ENCODE results near the gene PCTP.

The PCTP gene

DNA sequence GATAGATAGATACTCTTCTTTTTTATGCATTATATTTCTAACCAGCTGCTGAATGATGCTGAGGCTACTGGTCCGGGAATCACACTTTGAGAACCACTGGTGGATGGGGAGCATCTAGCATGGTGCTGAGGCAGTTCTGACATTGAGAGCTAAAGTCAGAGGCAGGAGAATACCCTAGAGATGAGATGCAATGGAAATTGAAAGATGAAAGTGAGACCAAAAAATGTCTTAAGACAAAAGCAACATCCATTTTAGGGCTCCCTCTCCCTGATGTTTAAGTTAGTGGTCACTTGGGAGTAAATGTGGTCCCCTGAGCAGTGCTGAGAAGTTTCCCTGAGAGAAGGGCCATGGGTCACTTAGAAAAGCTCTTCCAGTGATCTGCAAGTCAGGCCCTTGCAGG lies 6.8 kb downstream of the PCTP start:
- no peak for DNase-seq (ENCODE audit: low read depth)

DNA sequence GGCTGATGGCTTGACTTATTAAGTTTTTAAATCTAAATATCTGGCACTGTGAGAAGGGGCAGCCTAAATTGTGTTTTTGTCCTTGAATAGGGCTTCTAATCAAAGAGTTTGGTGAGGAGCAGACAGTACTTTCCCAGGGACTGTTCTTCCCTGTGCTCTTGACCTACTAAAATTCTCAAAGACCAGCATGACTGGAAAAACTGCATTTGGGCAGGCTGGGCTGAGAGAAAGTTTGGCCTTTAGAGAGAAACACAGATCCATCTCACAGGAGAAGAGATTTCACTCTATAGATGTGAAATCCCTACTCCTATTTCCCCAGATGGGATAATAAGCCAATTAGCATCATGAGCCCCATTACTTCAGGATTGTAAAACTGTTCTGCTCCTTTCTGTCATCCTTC lies 7.3 kb downstream of the PCTP start:
- DNase-seq (ENCODE audit: low read depth), result no peak

DNA sequence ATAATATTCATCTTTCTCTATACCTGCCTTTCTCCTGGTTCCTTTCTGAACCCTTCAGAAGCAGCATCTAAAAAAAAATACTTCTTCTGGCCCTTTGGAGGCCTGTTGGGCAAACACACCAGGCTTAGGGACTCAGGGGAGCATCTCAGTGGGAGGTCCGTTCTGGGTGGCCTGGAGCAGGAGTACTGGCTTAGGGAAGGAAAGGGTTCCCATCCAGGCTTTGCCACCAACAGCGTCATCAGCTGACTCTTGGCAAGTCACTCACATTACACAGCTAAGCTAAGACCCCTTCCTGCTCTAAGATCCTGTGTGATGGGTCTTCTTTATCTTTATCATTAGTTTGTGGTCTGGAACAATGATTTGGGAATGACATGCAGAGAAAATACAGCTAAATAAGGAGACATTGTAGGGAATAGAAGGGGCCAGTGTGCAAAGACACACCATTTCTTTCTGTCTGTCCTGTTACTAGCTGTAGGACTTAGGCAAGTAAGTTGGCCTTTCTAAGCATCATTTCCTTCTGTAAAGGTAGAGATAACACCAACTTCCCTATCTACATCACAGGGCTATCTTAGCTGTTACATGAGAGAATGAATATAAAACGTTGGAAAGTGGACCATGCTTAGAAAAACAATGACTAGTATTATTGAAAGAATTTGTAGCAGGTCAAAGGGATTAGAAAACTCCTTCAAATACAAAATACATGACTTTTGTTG lies 9.9 kb downstream of the PCTP start:
- no peak for DNase-seq (ENCODE audit: low read depth)

DNA sequence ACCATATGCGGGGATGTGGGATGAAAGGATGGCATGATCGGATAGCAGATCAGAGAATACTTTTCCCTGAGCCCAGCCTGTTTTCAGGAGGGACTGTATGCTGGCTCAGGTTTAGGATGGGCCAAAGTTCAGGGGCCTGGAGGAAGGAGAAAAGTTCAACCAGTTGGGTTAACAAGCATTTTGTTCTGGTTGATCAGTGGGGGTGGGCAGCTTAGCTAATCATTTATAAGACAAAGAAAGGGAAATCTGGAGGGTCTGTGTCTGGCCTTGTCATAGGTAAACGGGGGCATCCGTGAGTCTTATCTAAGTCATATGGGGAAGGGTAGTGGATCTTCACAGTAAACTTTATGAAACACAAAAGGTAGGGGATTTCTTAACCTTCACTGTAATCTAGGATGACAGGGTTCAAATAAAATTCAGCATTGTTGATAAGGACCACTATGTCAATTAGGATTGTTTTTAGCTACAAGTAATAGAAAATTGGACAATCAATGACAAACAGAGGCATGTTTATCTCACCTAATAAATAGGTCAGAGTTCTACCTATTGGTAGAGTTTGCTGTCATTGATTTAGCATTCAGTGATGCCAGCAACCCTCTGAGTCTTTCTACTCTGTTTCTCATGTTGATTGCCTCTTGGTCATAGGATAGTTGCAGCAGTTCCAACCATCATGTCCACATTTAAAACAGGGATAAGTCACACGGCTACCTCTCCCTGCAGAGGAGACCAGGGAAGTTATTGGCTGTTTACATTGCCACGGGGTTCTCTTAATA lies 11.4 kb downstream of the PCTP start:
- DNase-seq (ENCODE audit: low read depth), result no peak

DNA sequence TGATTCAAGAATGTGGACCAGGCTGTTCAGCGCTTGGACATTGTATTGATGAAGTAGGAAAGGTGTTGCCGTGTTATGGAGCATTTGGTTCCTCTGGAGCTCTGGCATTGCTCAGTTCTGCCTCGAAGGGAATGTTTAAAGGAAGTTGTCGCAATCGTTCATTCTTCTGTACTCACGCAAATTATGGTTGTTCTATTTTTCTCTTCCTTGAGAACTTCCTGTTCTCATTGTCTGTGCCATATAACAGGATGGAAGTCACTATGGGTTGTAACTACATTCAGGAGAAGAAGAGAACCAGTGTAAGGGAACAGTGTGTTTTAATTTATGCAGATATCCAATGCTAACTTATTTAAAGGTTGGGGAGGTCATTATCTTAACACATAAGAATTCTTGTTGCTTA lies 13.0 kb downstream of the PCTP start:
- no peak for DNase-seq (ENCODE audit: low read depth)

DNA sequence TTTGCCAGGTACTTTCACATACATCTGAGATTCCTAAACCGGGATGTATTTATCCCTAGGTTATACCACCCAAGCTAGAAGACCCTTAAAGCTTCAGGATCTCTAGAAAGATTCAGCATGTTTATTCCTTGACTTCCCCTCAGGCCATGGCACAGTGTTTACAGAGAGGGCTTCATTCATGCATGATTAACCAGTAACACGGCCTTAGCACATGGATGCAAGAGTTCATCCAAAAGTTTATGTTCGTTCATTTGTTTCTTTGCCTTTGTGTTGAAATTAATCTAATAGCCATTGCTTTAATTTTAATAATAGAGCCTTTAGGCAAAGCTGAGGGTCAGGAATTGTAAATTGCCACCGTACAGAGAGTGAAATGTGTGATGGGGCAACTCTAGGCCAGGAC lies 13.8 kb downstream of the PCTP start:
- no peak for DNase-seq (ENCODE audit: low read depth)

DNA sequence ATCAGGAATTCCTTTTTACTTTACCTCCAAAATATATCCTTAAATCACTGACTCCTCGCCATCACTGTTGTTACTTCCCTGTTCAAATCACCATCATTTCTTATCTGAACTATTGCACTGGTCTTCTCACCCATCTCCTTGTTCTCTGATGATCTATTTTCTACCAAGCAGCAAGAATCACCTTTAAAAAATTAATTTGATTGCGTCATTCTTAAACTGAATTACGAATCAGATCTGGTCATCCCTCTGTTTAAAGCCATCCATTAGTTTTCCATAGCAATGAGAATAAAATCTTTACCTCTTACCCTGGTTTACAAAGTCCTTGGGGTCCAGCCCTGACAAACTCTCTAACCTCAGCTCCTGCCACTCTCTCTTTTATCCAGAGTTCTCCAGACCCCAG lies 14.6 kb downstream of the PCTP start:
- no peak for DNase-seq (ENCODE audit: low read depth)

DNA sequence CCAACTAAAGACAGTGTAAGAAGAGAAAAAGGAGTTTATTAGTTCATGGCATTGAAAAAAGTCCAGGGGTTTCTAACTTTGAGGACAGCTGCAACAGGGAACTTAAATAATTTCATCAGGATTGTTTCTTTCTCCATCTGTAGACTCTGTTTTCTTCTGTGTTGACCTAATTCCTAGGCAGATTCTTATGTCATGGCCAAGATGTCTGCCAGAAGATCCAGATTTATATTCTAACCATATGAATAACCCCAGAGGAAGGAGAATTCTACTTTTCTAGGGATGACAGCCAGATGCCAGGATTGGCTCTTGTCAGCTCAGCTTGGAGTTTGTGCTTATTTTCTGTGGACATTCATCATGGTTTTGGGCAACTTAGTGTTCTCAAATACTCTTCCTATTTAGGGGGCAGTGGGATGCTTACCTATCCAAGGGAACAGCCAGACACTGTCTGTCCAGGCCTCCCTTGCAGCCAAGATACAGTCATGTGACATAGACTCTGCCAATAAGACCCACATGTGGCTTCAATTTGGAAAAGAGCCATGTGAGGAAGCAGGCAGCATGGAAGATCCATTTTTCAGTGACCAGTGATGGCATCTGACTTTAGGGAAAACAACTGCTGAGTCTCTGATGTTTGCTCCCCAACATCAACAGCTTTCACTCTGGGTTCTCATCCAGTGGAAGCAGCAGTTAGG lies 18.2 kb downstream of the PCTP start:
- DNase-seq (ENCODE audit: low read depth), result no peak

DNA sequence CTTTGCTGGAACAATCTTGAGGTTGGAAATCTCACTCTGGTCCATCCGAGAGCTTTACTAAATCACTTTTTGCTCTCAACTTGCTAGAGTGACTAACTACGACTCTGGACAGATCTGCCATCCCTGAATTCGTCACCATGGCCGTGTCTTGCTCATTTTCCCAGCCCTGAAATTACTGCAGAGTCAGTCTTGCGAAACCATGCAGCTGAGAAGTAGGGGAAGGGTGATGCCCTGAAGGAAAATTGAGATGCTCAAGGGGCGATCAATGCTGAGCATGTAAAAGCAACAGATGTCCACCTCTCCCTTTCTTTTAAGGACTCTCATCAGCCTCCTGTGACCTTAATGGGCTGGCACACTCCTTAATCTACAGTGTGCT lies 18.8 kb downstream of the PCTP start:
- no peak for DNase-seq (ENCODE audit: low read depth)

DNA sequence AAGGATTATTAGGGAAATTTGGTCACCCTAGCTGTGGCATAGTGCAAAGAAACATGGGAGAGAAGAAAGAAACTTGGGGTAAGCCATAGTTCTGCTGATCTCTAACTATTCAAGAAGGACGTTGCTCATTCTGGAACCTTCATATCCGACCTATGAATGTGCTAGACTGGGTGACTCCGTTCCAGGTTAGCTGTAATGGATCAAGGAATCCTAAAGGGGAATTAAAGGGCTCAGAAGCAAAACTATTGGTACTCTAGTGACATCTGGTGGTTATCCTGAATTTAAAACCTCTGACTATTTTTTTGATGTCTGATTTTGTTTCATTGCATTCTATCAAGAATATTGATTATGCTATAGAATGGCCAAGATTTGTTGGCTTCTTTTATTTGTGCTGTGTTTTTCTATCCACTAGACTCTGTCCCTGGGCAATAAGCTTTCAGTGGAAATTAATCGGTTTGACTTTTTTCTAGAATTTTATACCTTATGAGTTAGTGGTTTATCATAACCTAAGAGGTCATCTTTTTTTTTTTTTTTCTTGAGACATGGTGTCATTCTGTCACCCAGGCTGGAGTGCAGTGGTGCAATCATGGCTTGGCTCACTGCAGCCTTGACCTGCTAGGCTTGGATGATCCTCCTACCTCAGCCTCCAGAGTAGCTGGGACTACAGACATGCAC lies 19.5 kb downstream of the PCTP start:
- DNase-seq (ENCODE audit: low read depth), result no peak

DNA sequence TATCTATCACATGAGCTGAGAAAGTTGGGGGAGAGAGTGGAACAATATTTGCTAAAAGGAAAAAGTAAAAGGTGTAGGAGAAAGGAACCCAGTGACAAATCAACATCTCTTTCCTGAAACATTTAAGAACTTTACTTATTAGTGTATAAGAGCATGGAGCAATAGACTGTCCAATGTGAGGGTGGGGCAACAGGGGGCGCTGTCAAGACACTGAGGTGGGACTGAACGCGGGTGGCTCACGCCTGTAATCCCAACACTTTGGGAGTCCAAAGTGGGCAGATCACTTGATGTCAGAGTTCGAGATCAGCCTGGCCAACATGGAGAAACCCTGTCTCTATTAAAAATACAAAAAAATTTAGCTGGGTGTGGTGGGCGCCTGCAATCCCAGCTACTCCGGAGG lies 21.2 kb downstream of the PCTP start:
- no peak for DNase-seq (ENCODE audit: low read depth)

DNA sequence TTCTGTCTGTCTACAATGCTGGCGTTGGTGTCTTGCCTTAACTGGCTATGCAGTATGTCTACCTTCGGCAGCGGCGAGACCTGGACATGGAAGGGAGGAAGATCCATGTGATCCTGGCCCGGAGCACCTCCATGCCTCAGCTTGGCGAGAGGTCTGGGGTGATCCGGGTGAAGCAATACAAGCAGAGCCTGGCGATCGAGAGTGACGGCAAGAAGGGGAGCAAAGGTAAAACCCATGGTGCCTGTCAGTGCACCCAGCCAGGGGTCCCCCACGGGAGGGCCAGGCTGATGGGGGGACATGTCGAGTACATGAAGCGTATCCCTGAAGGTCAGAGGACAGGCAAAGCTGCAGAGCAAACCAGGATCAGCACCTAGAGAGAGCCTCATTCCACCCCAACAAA lies 22.8 kb downstream of the PCTP start:
- no peak for DNase-seq (ENCODE audit: low read depth)

DNA sequence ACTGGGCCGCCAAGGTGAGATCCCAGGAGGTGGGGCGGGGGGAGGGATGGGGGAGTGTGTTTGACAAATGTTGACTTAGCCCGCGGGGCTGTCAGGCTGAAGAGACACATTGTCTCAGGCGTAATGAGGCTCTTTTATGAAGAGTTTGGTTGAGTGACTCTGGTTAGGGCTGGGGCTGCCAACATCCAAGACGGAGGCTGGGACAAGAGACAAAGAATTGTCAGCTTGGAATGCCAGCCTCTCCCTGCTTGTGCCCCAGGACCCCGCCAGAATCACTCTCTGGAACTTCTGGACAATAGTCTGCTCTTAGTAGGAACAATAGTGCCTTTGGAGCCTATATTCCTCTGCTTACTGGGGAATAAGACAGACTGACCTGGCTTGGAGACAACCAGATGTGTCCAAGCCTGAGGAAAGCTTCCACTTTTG lies 24.0 kb downstream of the PCTP start:
- DNase-seq (ENCODE audit: low read depth), result no peak

DNA sequence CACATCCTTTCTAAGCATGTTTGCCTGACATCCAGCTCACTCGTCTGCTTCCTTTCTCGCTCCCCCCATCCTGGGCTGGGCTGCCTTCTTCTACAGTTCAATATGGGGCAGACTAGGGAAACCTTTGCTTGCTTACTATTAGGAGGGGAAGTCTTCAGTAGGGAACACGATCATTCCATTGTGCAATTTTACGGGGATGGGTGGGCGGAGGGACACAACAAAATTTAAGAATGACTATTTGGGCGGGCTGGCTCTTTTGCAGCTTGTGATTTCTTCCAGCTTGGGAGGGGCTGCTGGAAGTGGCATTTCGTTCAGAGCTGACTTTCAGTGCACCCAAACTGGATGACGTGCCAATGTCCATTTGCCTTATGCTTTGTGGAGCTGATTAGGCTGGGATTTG lies 25.4 kb downstream of the PCTP start:
- no peak for DNase-seq (ENCODE audit: low read depth)

DNA sequence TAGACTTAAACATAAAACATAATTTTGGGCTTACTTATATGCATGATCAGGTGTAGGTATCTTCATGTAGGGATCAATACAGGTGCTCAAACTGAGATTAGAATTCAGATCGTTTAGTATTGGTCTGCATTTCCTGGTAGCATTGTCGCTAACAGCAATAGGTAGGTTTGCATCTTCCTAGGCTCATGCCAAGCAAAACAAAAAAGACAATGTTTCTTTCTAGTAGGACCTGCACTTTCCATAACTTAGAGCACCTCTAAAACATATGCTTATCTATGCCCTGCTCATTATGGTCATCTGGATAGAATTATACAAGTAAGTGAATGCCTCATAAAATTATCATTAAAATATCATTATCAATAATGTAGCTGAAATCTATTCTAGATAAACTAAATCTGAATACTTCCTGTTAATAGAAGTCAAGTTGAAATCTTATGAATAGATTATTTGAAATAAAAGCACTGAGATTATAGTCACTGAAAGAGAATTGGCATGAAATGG lies 26.7 kb downstream of the PCTP start:
- DNase-seq (ENCODE audit: low read depth), result no peak

DNA sequence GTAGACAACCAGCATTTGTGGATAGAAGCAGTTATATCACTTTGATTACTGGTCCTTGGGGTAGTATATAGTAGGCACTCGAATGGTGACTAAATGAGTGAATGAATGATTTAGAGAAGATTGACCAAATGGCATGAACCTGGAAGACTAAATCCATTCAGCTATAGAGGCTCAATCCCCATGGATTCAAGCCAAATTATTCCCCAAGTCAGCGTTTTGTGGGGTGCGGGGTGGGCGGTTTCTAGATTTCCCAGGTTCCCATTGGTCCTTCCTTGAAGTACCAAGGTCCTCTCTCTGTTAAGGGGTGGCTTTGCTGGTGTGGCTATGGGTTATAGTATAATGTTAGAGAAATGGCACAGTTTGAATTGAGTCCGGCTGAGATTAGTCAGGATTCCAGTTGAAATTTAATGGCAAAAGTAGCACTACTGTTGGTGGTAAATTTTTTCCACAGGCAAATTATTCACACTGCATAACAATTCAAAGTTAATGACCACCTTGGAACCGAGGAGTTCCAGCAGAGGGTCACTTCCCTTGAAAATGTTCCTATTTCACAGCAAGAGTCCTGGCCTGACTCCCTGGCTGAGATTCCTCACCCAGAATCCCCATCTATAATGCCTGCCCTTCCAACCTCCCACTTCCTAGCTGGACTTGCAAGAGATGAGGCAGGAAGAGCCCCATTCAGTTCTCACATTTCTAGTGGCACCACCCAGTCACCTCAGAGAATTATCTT lies 27.7 kb downstream of the PCTP start:
- no peak for DNase-seq (ENCODE audit: low read depth)

DNA sequence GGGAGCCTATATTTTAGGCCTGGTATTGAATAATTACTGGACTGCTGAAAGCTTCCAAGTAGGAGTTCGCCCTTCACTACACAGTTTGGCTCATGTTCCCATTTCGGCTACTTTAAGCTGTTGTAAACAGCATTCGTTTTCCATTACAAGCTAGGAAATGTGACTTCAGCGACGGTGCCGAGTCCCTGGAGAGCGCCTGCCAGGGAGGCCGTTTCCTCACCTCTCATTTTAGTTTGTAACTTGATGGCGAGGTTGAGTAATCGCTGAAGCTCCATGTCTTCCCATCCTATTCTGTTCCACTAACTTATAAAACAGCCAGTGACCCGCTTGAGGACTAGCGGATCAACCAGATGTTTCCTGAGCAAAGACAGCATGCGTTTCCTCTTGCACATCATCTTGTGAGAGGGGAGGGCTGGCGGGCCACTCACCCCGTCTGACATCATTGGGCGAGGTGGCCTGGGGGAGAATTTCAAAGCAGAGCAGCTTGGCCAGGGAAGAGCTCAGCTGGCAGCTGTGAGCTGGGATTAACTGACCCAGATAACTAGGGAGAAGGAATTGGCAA lies 32.9 kb downstream of the PCTP start:
- no peak for DNase-seq (ENCODE audit: low read depth)

DNA sequence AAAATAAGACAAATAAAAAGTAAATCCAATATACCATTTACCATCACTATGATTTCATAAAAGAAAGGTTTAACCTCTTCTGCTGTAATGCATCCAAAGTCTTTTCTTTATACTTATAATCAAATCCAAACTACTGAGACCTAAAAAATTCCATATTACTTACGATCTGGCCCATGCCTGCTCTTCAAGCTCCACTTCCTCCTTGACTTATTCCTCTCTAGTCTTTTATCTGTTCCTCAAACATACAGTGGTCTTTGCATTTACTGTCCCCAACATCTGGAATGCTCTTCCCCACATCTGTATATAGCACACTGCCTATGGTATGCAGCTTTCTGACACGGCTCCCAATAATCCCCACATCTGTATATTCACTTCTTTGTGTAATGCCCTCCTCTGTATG lies 33.8 kb downstream of the PCTP start:
- no peak for DNase-seq (ENCODE audit: low read depth)

DNA sequence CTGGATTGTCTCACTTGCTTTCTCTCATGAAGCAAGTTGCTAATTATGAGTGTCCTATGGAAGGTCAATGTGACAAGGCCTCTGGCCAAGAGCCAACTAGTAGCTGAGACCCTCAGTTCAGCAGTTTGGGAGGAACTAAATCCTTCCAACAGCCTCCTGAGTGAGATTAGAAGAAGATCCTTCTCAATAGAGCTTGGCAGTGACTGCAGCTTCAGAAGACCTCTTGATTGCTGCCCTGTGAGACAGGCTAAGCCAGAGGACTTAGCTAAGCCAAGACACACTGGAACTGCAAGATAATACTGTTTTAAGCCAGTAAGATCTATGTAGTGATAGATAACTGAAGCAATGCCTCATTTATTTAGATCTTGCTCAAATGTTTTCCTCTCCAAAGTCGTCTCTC lies 34.3 kb downstream of the PCTP start:
- DNase-seq (ENCODE audit: low read depth), result no peak

DNA sequence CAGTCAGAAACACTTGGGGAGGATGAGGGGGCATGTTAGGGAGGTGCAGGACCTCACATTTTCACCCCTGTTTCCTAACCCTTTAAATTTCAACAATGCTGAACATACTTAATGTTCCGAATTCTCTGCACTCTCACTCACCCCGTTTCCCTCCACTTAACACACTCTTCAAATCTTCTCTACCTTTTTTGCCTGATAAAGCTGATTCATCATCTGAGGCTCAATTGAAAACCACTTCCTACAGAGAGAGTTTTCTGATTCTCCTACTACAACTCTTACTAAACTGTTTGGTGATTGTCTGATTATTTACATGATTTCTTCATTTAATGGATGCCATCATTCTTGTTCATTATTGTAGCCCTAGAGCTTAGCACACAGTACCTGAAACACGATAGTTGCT lies 42.4 kb downstream of the PCTP start:
- DNase-seq (ENCODE audit: low read depth), result no peak

DNA sequence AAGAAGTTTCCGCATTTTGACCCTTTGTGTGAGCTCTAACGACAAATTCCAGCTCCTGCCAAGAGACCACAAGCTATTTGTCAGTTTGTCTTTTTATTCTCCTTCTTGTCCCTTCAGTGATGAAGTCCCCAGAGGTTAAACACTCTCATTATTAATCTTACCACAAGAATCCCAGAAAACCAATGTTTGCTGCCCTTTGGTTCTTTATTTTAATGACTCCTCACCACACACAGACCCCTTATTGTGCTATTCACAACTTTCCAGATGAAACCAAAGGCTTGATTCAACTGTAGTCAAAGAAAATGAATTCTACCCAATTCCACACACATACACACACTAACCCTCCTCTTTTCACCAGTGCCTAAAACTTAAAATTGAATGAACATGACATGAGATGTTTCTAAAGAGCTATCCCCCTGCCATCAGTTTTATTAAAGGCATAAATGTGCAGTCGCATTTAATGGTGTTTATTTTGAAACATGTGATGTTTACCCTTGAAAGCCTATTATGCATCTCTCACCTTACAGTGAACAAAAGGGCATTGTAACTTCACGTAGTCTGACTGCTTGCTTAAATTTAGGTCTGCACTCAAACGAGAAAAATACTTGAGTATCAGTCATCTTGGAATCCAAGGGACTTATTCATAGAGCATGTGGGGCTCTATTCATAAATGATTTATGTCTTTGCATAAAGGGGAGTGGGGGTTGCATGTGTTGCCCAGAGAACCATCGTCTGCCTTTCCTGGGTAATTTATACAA lies 44.1 kb downstream of the PCTP start:
- no peak for DNase-seq (ENCODE audit: low read depth)

All from T follicular helper cell (primary cell).